ENCODE data around the gene ILF2.

Gene ILF2

GRCh38 chr1:153661111-153661708 lies 9.6 kb downstream of the ILF2 start:
- peak overlapping the region; percentile 41 for H3K9ac ChIP-seq (ENCODE audit: low read length)
- peaks cover 40% of the 10 kb centered on the region for H3K4me1 ChIP-seq (ENCODE audit: control insufficient read depth, insufficient read depth, low read length)
- H3K27me3 ChIP-seq (replicated peaks; ENCODE audit: control insufficient read depth, insufficient read depth, low read length), result no peaks in the 10 kb centered on the region
- H3K9me3 ChIP-seq (ENCODE audit: control insufficient read depth, low read length), result no peaks in the 10 kb centered on the region
- DNase-seq (ENCODE audit: low read depth), result no peak
- H3K4me3 ChIP-seq (ENCODE audit: low read length), result no peak overlapping the region
- H3K36me3 ChIP-seq (ENCODE audit: control insufficient read depth, insufficient read depth, low read length, severe bottlenecking), result peaks cover 57% of the 10 kb centered on the region

- H3K4me3 ChIP-seq (ENCODE audit: low read length), result peak overlapping the region; percentile 99
- no peak for DNase-seq (ENCODE audit: low read depth)
- peak overlapping the region; percentile 95 for H3K9ac ChIP-seq (ENCODE audit: low read length)
- H3K9me3 ChIP-seq (ENCODE audit: control insufficient read depth, low read length), result no peaks in the 10 kb centered on the region
- H3K36me3 ChIP-seq (ENCODE audit: control insufficient read depth, insufficient read depth, low read length, severe bottlenecking), result peaks cover 41% of the 10 kb centered on the region
- H3K4me1 ChIP-seq (ENCODE audit: control insufficient read depth, insufficient read depth, low read length), result peaks cover 40% of the 10 kb centered on the region
- H3K27me3 ChIP-seq (replicated peaks; ENCODE audit: control insufficient read depth, insufficient read depth, low read length), result no peaks in the 10 kb centered on the region
Measured at GRCh38 chr1:153659656-153660055, 11.1 kb downstream of the ILF2 start.

- peak overlapping the region; percentile 99 for H3K4me3 ChIP-seq (ENCODE audit: low read length)
Measured at GRCh38 chr1:153659175-153659534, 11.6 kb downstream of the ILF2 start.

GRCh38 chr1:153658400-153659174 lies 12.2 kb downstream of the ILF2 start, which contains the start of gene SNAPIN:
Gene SNAPIN, plus strand, starts transcription at chr1:153658703. Its CDS starts 41 bp downstream, at chr1:153658744.
- Histone ChIP-seq H3K9ac (ENCODE audit: low read length) (peak within 1 kb of the TSS; percentile 95), H3K27me3 (replicated peaks; ENCODE audit: control insufficient read depth, insufficient read depth, low read length) (no peaks in the 10 kb centered on the region), H3K4me3 (ENCODE audit: low read length) (peak within 1 kb of the TSS; percentile 99), H3K4me1 (ENCODE audit: control insufficient read depth, insufficient read depth, low read length) (peaks cover 36% of the 10 kb centered on the region), H3K36me3 (ENCODE audit: control insufficient read depth, insufficient read depth, low read length, severe bottlenecking) (peaks cover 30% of the 10 kb centered on the region), H3K9me3 (ENCODE audit: control insufficient read depth, low read length) (no peaks in the 10 kb centered on the region)
- peak; percentile 95 for DNase-seq (ENCODE audit: low read depth)

More at GRCh38 chr1:153659175-153659534, 11.6 kb downstream of the ILF2 start:
- Histone ChIP-seq H3K27me3 (replicated peaks; ENCODE audit: control insufficient read depth, insufficient read depth, low read length) (no peaks in the 10 kb centered on the region), H3K9me3 (ENCODE audit: control insufficient read depth, low read length) (no peaks in the 10 kb centered on the region), H3K36me3 (ENCODE audit: control insufficient read depth, insufficient read depth, low read length, severe bottlenecking) (peaks cover 36% of the 10 kb centered on the region), H3K4me1 (ENCODE audit: control insufficient read depth, insufficient read depth, low read length) (peaks cover 40% of the 10 kb centered on the region), H3K9ac (ENCODE audit: low read length) (peak overlapping the region; percentile 95)
- DNase-seq (ENCODE audit: low read depth), result no peak

- no peak for DNase-seq (ENCODE audit: low read depth)
- no peaks in the 10 kb centered on the region for H3K9me3 ChIP-seq (ENCODE audit: control insufficient read depth, low read length)
- H3K36me3 ChIP-seq (ENCODE audit: control insufficient read depth, insufficient read depth, low read length, severe bottlenecking), result no peaks in the 10 kb centered on the region
- H3K4me3 ChIP-seq (ENCODE audit: low read length), result no peak overlapping the region
- H3K27me3 ChIP-seq (replicated peaks; ENCODE audit: control insufficient read depth, insufficient read depth, low read length), result no peaks in the 10 kb centered on the region
- H3K4me1 ChIP-seq (ENCODE audit: control insufficient read depth, insufficient read depth, low read length), result peaks cover 25% of the 10 kb centered on the region
- H3K9ac ChIP-seq (ENCODE audit: low read length), result no peak overlapping the region
Measured at GRCh38 chr1:153655333-153655732, 15.5 kb downstream of the ILF2 start.

- H3K27me3 ChIP-seq (replicated peaks; ENCODE audit: control insufficient read depth, insufficient read depth, low read length), result no peaks in the 10 kb centered on the region
- peak; percentile 48 for DNase-seq (ENCODE audit: low read depth)
- no peaks in the 10 kb centered on the region for H3K9me3 ChIP-seq (ENCODE audit: control insufficient read depth, low read length)
- no peak overlapping the region for H3K4me3 ChIP-seq (ENCODE audit: low read length)
- H3K4me1 ChIP-seq (ENCODE audit: control insufficient read depth, insufficient read depth, low read length), result peaks cover 17% of the 10 kb centered on the region
- H3K36me3 ChIP-seq (ENCODE audit: control insufficient read depth, insufficient read depth, low read length, severe bottlenecking), result no peaks in the 10 kb centered on the region
- H3K9ac ChIP-seq (ENCODE audit: low read length), result peak overlapping the region; percentile 14
Measured at GRCh38 chr1:153652805-153653500, 17.8 kb downstream of the ILF2 start.

- no peaks in the 10 kb centered on the region for H3K27me3 ChIP-seq (replicated peaks; ENCODE audit: control insufficient read depth, insufficient read depth, low read length)
- H3K4me3 ChIP-seq (ENCODE audit: low read length), result no peak overlapping the region
- no peaks in the 10 kb centered on the region for H3K9me3 ChIP-seq (ENCODE audit: control insufficient read depth, low read length)
- H3K4me1 ChIP-seq (ENCODE audit: control insufficient read depth, insufficient read depth, low read length), result peaks cover 26% of the 10 kb centered on the region
- H3K9ac ChIP-seq (ENCODE audit: low read length), result no peak overlapping the region
- no peak for DNase-seq (ENCODE audit: low read depth)
- H3K36me3 ChIP-seq (ENCODE audit: control insufficient read depth, insufficient read depth, low read length, severe bottlenecking), result no peaks in the 10 kb centered on the region
Measured at GRCh38 chr1:153651771-153652170, 19.0 kb downstream of the ILF2 start.

GRCh38 chr1:153649863-153650235 lies 20.9 kb downstream of the ILF2 start:
- Histone ChIP-seq H3K36me3 (ENCODE audit: control insufficient read depth, insufficient read depth, low read length, severe bottlenecking) (peaks cover 17% of the 10 kb centered on the region), H3K4me3 (ENCODE audit: low read length) (no peak overlapping the region), H3K9me3 (ENCODE audit: control insufficient read depth, low read length) (no peaks in the 10 kb centered on the region), H3K27me3 (replicated peaks; ENCODE audit: control insufficient read depth, insufficient read depth, low read length) (no peaks in the 10 kb centered on the region), H3K9ac (ENCODE audit: low read length) (no peak overlapping the region), H3K4me1 (ENCODE audit: control insufficient read depth, insufficient read depth, low read length) (peaks cover 35% of the 10 kb centered on the region)
- no peak for DNase-seq (ENCODE audit: low read depth)

- Histone ChIP-seq H3K4me1 (ENCODE audit: control insufficient read depth, insufficient read depth, low read length) (peaks cover 38% of the 10 kb centered on the region), H3K27me3 (replicated peaks; ENCODE audit: control insufficient read depth, insufficient read depth, low read length) (no peaks in the 10 kb centered on the region), H3K9ac (ENCODE audit: low read length) (no peak overlapping the region), H3K9me3 (ENCODE audit: control insufficient read depth, low read length) (no peaks in the 10 kb centered on the region), H3K36me3 (ENCODE audit: control insufficient read depth, insufficient read depth, low read length, severe bottlenecking) (peaks cover 22% of the 10 kb centered on the region), H3K4me3 (ENCODE audit: low read length) (no peak overlapping the region)
- no peak for DNase-seq (ENCODE audit: low read depth)
Measured at GRCh38 chr1:153649137-153649862, 21.5 kb downstream of the ILF2 start.

GRCh38 chr1:153648000-153648643 lies 22.7 kb downstream of the ILF2 start:
- no peak overlapping the region for H3K4me3 ChIP-seq (ENCODE audit: low read length)
- no peaks in the 10 kb centered on the region for H3K27me3 ChIP-seq (replicated peaks; ENCODE audit: control insufficient read depth, insufficient read depth, low read length)
- peaks cover 34% of the 10 kb centered on the region for H3K36me3 ChIP-seq (ENCODE audit: control insufficient read depth, insufficient read depth, low read length, severe bottlenecking)
- peak; percentile 65 for DNase-seq (ENCODE audit: low read depth)
- H3K9me3 ChIP-seq (ENCODE audit: control insufficient read depth, low read length), result no peaks in the 10 kb centered on the region
- peaks cover 43% of the 10 kb centered on the region for H3K4me1 ChIP-seq (ENCODE audit: control insufficient read depth, insufficient read depth, low read length)
- H3K9ac ChIP-seq (ENCODE audit: low read length), result no peak overlapping the region
